NCI-H226 (cell line): ENCODE data around the gene RNF34.

Experiments used
- DNase-seq: peaks from one replicate; pipeline ENCODE4 v3.0.0-alpha.2; 2015

The RNF34 gene

DNA sequence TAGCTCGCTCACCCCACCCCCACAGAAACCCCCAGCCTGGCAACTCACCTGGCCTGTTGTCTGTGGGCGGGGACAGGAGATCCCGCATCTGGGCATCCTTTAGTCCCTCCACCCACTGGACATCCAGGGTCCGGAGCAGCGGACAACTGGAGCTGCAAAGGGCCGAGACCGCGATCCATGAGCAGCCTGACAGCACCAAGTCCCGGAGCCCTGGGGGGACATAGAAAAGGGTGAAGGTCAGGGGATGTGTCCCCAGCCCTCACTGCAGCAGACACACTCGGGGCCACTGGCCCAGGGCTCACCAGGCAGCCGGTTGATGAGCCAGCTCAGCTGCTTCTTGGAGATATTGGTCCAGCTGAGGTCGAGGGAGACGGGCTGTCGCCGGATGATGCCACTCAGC lies 40.9 kb downstream of the RNF34 start:
- no peak for DNase-seq

DNA sequence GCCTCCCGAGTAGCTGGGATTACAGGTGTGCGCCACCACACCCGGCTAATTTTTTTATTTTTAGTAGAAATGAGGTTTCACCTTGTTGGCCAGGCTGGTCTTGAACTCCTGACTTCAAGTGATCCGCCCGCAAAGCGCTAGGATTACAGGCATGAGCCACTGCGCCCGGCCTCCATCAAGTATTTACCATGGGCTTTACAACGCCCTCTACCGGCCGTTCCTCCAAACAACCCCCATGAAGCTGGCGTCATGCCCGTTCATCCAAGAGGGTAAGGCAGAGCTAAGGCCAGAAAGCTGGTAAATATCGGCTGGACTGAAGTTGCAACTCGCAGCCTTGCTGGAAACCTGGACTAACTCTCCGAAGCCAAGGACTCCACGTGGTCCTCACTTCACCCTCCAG lies 41.6 kb downstream of the RNF34 start:
- no peak for DNase-seq

- no peak for DNase-seq
These were observed 42.4 kb downstream of the RNF34 start for GRCh38 chr12:121442028-121442948.

DNA sequence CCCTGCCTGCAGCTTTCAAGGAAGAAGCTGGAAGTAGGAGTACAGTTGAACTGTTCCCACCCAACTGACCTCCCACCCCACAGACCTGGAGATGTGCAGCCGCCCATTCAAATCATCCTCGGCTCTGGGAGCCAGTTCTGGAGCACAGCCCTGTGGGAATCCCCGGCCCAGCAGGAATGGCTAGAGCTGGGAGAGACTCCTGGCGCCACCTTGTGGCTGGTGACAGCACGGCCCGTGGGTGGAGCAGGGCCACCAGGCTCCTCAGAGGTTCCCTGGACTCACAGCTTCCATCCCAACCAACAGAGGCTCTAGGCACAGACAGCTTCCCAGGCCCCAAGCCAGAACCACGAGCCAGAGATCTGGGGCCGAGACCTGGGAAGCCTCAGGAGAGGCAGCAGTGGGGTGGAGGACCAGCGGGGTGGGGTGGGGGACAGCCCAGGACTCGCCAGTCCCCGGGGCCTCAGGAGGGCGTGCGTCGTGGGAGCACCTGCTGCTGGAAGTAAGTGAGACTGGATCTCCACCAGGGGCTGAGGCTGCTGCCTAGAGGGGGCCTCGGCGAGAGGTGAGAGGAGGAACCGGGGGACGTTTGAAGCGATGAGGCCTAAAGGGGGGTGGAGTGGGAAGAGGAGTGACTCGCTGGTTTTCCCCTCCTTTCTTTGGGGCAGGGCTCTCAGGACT lies 43.4 kb downstream of the RNF34 start:
- DNase-seq: peak; percentile 58

- DNase-seq: no peak
These were observed 44.3 kb downstream of the RNF34 start for GRCh38 chr12:121443911-121444841.

DNA sequence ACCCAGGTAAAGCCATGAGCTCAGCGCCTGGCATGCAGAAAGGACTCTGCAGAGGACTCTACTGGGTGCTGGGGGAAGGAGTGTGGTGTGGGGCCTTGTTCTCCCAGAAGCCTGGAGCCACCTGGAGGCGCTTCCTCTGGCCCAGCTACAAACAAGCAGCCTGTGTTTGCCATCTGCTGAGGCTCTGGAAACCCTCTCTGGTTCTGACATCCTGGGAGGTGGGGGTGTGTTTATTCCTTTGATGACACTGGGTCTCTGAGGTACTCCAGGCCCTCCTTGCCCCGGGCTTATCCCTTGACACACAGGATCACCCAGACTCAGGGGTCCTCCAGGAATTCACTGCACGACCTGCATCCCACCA lies 44.9 kb downstream of the RNF34 start:
- no peak for DNase-seq

DNA sequence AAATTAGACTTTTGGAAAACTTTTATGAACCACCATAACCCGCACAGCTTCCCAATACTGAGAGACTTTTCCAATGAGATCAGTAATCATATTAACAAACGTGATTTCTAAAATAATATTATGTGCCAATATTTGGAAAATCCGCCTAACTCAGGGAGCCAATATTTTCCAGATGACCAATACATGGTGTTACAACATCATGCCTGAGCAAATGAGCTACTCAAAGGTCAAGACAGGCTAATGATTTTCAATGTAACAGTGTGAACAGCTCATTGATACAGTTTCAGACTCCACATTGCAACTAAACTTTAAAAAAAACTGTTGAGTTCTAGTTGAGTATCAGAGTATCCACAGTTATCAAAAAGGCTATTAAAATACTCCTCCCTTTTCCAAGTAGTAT lies 46.8 kb downstream of the RNF34 start:
- DNase-seq: no peak

DNA sequence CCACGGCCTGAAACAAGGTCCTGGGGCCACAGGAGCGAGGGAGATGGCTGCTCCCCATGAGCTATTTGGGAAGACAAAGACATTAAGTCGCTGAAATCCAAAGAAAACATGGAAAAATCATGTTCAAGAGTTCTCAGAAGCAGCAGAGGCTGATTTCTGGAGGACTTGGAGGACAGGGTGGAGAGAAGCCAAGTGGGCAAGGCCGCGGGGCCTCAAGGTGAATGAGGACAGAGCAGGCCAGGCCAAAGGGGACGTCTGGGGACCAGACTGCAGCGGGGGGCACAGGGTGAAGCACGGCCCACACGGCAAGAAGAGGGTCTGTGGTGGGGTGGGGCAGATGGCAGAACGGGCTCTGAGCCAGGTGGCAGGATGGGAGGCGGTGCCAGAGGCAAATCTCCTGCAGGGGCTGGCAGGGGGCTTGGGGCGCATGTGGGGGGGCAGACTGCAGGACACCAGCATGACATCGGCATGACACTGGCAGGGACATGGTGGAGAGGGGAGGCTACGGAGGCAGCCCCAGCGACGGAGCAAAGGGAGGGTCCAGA lies 48.9 kb downstream of the RNF34 start:
- DNase-seq: no peak

DNA sequence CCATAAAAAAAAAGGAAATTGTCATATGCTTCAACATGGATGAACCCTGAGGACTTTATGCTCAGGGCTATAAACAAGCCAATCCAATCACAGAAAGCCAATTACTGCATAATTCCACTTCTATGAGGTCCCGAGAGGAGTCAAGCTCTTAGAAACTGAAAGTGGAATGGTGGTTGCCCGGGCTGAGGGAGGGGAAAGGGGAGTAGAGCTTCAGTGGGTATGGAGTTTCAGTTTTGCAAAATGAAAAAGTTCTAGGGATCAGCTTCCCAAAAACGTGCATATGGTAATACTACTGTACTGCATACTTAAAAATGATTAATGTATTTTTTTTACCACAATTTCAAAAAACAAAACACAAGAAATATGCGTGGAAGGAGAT lies 52.0 kb downstream of the RNF34 start:
- DNase-seq: no peak

DNA sequence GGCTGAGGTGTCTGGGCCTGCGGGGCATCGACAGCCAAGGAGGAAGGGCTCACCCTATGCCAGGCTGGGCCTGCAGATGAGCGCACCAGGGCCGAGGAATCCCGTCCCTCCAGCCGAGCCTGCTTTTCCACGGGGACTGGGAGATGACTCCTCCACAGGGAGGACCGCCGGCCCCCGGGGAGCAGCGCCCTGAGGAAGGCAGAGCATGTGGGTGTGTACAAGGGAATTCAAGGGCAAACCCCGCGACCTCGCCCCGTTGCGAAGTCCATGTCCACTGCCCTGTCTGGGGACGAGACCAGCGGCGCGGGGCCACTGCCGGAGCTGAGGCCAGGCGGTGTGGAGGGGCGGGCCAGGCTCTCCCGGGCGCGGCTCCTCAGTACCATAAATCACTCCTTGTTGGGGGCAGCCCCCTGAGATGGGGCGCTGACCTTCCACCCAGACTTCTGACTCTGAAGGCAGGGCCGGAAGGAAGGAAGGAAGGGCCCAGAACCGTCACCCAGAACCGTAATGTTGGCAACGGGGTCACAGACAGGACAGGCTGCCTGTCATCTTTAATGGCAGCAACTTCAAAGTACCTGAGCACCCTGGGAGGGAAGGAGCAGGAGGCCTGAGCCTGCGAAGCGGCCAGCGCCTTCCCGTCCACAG lies 52.5 kb downstream of the RNF34 start:
- no peak for DNase-seq

DNA sequence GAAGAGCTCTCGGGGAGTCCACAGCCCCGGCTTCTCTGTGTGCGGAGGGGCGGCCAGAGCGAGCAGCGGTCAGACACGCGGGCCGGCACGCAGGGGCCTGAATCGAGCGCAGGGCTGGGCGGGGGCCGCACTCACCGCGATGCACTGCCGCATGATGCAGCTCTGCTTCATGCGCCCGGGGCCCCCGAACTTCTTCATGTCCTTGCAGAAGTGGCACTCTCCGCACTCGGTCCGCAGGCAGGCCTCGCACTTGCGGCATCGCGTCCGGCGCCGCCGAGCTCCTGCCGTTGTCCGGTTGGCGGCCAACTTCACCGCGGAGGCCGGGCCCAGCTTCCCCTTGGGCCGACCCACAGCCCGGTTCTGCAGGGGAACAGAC lies 53.1 kb downstream of the RNF34 start:
- DNase-seq: no peak

DNA sequence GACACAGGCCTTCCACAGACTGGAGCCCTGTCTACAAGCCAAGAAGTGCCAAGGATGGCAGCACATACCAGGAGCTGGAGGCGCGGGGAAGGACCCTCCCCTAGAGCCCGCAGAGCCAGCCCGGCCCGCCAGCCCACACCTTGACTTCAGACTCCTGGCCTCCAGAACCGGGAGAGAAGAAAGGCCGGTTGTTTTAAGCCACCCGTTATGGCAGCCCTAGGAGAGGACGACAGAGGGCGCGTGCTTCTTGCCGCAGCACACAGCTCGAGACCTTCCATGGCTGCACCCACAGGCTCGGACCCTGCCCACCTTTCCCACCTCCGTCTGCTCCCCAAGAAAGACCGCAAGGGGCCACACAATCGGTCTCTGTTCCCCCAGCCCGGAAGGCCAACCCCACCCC lies 53.7 kb downstream of the RNF34 start:
- DNase-seq: no peak

DNA sequence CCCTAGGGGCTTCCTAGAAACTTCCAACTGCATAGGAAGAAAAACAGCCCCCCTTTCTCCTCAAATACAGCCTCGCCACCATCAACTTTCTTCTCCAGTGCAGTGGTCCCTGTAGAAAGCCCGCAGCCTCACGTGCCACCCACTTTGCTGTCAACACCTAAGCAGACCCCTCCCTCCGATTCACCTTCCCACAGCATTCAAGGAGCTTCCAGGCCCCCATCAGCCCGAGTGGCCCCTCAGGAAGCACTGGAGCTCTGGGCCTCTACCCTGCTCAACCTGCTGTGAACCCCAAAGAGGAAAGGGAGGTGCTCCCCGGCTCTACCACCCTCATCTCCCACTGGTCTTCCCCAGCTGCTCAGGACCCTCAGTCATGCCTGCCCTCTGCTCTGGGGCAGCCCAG lies 55.0 kb downstream of the RNF34 start:
- DNase-seq: no peak

DNA sequence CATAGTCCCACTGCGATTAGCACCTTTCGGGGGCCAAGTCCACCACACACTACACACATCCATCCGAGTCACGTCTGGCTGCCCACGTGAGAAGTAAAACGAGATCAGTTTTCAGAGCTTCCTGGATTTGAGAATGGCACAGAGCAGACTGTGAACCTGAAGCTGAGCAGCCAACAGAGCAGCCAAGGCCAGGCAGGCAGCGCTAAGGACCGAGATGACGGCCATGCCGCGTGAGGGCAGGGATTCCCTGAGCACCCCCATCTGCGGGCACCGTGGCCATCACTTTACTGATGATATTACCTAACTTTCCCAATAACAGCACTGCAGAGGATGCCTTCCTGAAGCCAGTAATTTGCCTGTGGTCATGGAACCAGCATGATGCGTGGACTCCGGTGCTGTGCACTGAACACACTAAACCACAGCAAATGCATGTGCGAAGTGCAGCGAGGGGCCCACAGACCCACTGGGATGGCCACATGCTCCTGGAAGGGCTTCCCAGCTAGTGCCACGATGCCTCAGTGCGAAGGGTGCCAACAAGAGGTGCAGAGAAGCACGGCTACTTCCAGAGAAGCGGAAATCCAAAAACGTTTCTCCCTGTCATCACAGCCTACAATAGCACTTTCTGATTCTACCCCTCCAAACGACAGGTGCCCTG lies 56.0 kb downstream of the RNF34 start:
- DNase-seq: no peak

GRCh38 chr12:121456551-121456950 lies 56.6 kb downstream of the RNF34 start:
- no peak for DNase-seq

DNA sequence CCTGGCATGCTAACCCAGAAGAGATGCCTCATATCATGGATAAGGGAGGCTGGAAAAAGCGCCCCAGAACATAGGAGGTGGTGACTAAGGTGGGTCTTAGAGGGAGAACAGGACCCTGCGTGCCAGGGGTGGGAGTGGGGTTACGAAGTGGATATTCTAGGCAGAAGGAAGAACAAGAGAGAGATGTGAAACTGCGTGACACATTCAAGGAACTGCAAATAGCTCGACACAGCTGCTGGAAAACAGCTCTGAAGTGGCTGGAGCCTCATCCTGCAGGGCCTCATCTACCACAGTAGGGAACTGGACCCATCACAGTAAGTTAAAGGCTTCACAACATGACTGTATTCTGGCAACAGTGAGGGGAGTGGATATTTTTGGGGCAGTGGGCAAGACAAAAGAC lies 61.1 kb downstream of the RNF34 start:
- DNase-seq: no peak

DNA sequence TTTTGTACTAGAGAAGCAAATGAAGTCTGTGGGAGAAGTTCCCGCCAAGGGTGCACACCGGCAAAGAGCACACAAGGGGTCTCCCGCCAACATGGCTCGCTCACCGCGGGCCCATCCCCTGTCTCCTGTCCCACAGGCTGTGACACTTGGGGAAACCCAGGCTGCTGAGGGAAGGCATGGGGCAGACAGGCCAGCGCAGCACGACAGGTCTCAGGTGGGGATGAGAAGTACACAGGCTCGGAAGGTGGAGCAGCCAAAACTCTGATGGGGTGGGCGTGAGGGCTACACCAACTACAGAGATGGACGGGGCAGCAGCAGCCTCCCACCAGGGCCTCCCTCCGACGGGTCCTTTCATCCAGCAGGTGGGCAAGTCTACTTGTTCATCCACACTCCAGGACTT lies 64.4 kb downstream of the RNF34 start:
- DNase-seq: no peak

- no peak for DNase-seq
These were observed 66.2 kb downstream of the RNF34 start for GRCh38 chr12:121465921-121466793.

DNA sequence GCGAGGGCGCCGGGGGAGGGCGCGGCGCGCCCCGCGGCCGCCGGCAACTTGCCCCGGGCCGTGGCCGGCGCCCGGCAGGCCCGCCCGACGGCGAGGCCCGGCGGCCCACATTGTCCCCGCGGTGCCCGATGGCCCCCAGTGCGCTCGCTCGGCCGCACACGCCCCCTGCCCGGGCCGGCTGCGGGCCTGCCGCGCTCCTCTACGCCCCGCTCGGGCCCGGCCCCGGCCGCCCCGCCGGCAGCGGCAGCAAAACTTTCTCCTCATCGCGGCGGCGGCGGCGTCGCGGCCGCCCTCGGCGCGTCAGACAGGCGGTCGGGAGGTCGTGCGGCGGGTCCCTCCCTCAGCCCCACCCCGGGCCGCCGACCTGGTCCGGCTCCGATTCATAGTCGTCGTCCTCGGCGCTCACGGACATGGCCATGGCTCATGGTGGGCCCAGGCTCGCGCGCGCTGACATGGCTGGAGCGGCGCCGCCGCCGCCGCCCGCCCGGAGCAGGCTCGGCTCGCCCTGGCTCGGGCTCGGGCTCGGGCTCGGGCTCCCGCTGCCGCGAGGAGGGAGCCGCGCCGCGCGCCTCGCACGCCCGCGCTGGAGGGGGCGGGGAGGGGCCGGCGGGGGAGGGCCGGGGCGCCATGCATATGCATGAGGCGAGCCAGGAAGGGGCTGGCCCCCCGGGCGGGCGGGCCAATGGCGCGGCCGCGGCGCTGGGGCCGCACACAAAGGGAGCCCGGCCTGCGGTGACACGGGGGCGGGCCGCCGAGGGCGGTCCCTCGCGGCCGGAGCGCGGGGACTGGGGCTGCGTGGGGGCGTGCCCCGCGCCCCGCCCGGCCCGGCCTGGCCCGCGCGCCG lies 67.1 kb downstream of the RNF34 start:
- peak; percentile 83 for DNase-seq
